Right atrium auricular region (tissue), 2 donors: ENCODE data around the gene STIM1. TPM values are rescaled to one million over a fixed set of nuclear protein-coding genes. Genes with fewer than 3 reads are reported as not detected.

Experiments used
- DNase-seq: peaks from one replicate; pipeline ENCODE4 v3.0.0-alpha.2; 2019; ENCODE audit warnings: low spot score
- H3K27ac ChIP-seq, 2 donors: fragments of 200-600 bp; sonication (generic); 1 replicate in 1 of 2; 2 replicates in 1 of 2; pipeline ENCODE4 v1.5.1; 2016 to 2019
- H3K27me3 ChIP-seq, 2 donors: fragments of 200-600 bp; sonication (generic); one replicate each; pipeline versions ENCODE4 v1.5.1 to v1.6.0; 2017 to 2019
- H3K36me3 ChIP-seq: fragments of 200-600 bp; sonication (generic); one replicate; pipeline ENCODE4 v1.5.1; 2016
- H3K4me1 ChIP-seq, 2 donors: fragments of 200-600 bp; sonication (generic); one replicate each; pipeline versions ENCODE4 v1.5.1 to v1.6.0; 2017 to 2019
- H3K4me3 ChIP-seq, 2 donors: fragments of 200-600 bp; sonication (generic); 1 replicate in 1 of 2; 2 replicates in 1 of 2; pipeline ENCODE4 v1.5.1; 2017 to 2019; ENCODE audit warnings: mild to moderate bottlenecking in 1 of 2, moderate library complexity in 1 of 2
- H3K9me3 ChIP-seq, 2 donors: fragments of 200-600 bp; sonication (generic); one replicate each; pipeline ENCODE4 v1.5.1; 2019
- CTCF ChIP-seq, 2 donors: fragments of 200-600 bp; sonication (generic); IDR thresholded peaks; one replicate each; pipeline ENCODE4 v1.5.1; 2019; ENCODE audit warnings: antibody characterized with exemption in 2 of 2
- total RNA-seq, 2 donors: library from RNA; depleted of rRNA; stranded (reverse); fragments of >200 nt; gene quantifications; one replicate each; pipeline ENCODE4 v1.1.0, GENCODE V29; 2016

The STIM1 gene
- total RNA-seq, 2 donors from 2014 or later = 15.4 to 16.6 TPM

GRCh38 chr11:4059424-4059823 is 204.0 kb downstream of the STIM1 start:
- no peak for TF ChIP-seq CTCF (IDR thresholded peaks at IDR 0.05)
- DNase-seq = no peak
- no peak overlapping the region for H3K27ac ChIP-seq
- H3K27me3 ChIP-seq = no peaks in the 10 kb centered on the region
- peaks cover 13% of the 10 kb centered on the region for H3K36me3 ChIP-seq
- H3K9me3 ChIP-seq = no peaks in the 10 kb centered on the region
- H3K4me1 ChIP-seq = peaks cover 0 to under 1% of the 10 kb centered on the region in 2 donors
- no peak overlapping the region for H3K4me3 ChIP-seq

GRCh38 chr11:4060182-4060923 is 204.9 kb downstream of the STIM1 start:
- DNase-seq = no peak
- H3K36me3 ChIP-seq = peaks cover 13% of the 10 kb centered on the region
- TF ChIP-seq CTCF (IDR thresholded peaks at IDR 0.05) = no peak

GRCh38 chr11:4061700-4062099 is 206.2 kb downstream of the STIM1 start:
- Histone ChIP-seq H3K4me3 (no peak overlapping the region), H3K9me3 (no peaks in the 10 kb centered on the region), H3K27me3 (no peaks in the 10 kb centered on the region), H3K36me3 (peaks cover 13% of the 10 kb centered on the region), H3K4me1 (peaks cover 0 to 18% of the 10 kb centered on the region in 2 donors), H3K27ac (no peak overlapping the region)
- TF ChIP-seq CTCF (IDR thresholded peaks at IDR 0.05) = no peak
- DNase-seq = no peak

More at GRCh38 chr11:4060182-4060923, 204.9 kb downstream of the STIM1 start:
- H3K27ac ChIP-seq = no peak overlapping the region
- H3K9me3 ChIP-seq = no peaks in the 10 kb centered on the region
- H3K27me3 ChIP-seq = no peaks in the 10 kb centered on the region
- H3K4me1 ChIP-seq = peaks cover 0 to 7% of the 10 kb centered on the region in 2 donors
- H3K4me3 ChIP-seq = no peak overlapping the region

- H3K27ac ChIP-seq = no peak overlapping the region
- no peak for DNase-seq
- no peak overlapping the region for H3K4me3 ChIP-seq
- peaks cover 0 to 18% of the 10 kb centered on the region in 2 donors for H3K4me1 ChIP-seq
- no peaks in the 10 kb centered on the region for H3K9me3 ChIP-seq
- no peak for TF ChIP-seq CTCF (IDR thresholded peaks at IDR 0.05)
- H3K36me3 ChIP-seq = peaks cover 13% of the 10 kb centered on the region
- no peaks in the 10 kb centered on the region for H3K27me3 ChIP-seq
Observed at GRCh38 chr11:4063348-4063747, 207.9 kb downstream of the STIM1 start.

GRCh38 chr11:4064278-4064955 is 209.0 kb downstream of the STIM1 start:
- no peak for TF ChIP-seq CTCF (IDR thresholded peaks at IDR 0.05)
- H3K27me3 ChIP-seq = no peaks in the 10 kb centered on the region
- no peak overlapping the region for H3K27ac ChIP-seq
- peaks cover 11% of the 10 kb centered on the region for H3K36me3 ChIP-seq
- H3K4me3 ChIP-seq = no peak overlapping the region
- H3K4me1 ChIP-seq = peaks cover 0 to 18% of the 10 kb centered on the region in 2 donors
- H3K9me3 ChIP-seq = no peaks in the 10 kb centered on the region
- no peak for DNase-seq
